Endothelial cell of umbilical vein (primary cell): ENCODE results near the gene CDK5R2. TPM values are rescaled to one million over a fixed set of nuclear protein-coding genes. Genes with fewer than 3 reads are reported as not detected.
A peak's percentile ranks its signal among the peaks of the same experiment; 100 is the strongest.

Experiments used
- BruUV-seq: library from RNA; stranded (reverse); fragments of 400-500 nt; replicated peaks from 2 replicates; lab custom pipeline; 2021; lab: Mats Ljungman, UMichigan
- CTCF ChIA-PET: fragments of 300-600, 350-600 bp; sonication (Branson Sonifier 250); formaldehyde crosslinking; loops from one replicate; lab custom pipeline; 2021; ENCODE audit warnings: antibody characterized with exemption, inconsistent platforms; lab: Charles Lee
- POLR2A ChIA-PET: fragments of 300-600, 350-600 bp; sonication (Branson Sonifier 250); formaldehyde crosslinking; loops from one replicate; lab custom pipeline; 2021; ENCODE audit warnings: antibody characterized with exemption, inconsistent platforms; lab: Charles Lee
- DNase-seq: peaks from one replicate; pipeline ENCODE4 v3.0.0-alpha.2; 2011; ENCODE audit warnings: low read depth, low spot score
- FAIRE-seq: peaks from 2 replicates; lab custom pipeline; 2011; peaks lifted over from hg19 to GRCh38; lab: Jason Lieb, UNC
- H2AFZ ChIP-seq: 2 replicates; pipeline ENCODE4 v1.6.0; 2012; ENCODE audit warnings: low read depth, low read length, control low read depth, inconsistent platforms
- H3K27ac ChIP-seq: 2 replicates; pipeline ENCODE4 v1.5.1; 2011; ENCODE audit warnings: low read depth, mild to moderate bottlenecking, control low read depth, low read length, moderate library complexity; ENCODE audit not compliant: insufficient read depth
- H3K27me3 ChIP-seq, 2 experiments: 2 replicates each; pipeline versions ENCODE4 v1.6.0 to v1.6.1; 2011; ENCODE audit warnings: low read length in 2 of 2, mixed read lengths in 1 of 2; ENCODE audit not compliant: control insufficient read depth in 2 of 2, insufficient read depth in 2 of 2
- H3K36me3 ChIP-seq, 2 experiments: 2 replicates in 1 of 2; 3 replicates in 1 of 2; pipeline ENCODE4 v1.5.1; 2011; ENCODE audit warnings: low read length in 2 of 2, mild to moderate bottlenecking in 1 of 2, moderate library complexity in 1 of 2; ENCODE audit not compliant: control insufficient read depth in 2 of 2, insufficient read depth in 2 of 2; ENCODE audit errors: extremely low read depth in 1 of 2
- H3K4me1 ChIP-seq: 3 replicates; pipeline ENCODE4 v1.5.1; 2011; ENCODE audit warnings: mild to moderate bottlenecking, low read length; ENCODE audit not compliant: control insufficient read depth, insufficient read depth; ENCODE audit errors: extremely low read depth
- H3K4me2 ChIP-seq: 2 replicates; pipeline ENCODE4 v1.6.1; 2011; ENCODE audit warnings: low read length, control low read depth, mixed read lengths; ENCODE audit not compliant: insufficient read depth
- H3K4me3 ChIP-seq, 3 experiments: fragments of 200-600 bp in 1 of 3; sonication (generic), shearing (Covaris generic) in 1 of 3; replicated peaks in 1 of 3; 2 replicates each; pipeline ENCODE4 v1.5.1; 2011 to 2016; ENCODE audit warnings: control low read depth in 3 of 3, low read length in 3 of 3, mild to moderate bottlenecking in 2 of 3, inconsistent platforms in 1 of 3, low read depth in 1 of 3, moderate library complexity in 1 of 3; ENCODE audit not compliant: insufficient read depth in 1 of 3
- H3K79me2 ChIP-seq: 2 replicates; pipeline ENCODE4 v1.6.0; 2012; ENCODE audit warnings: low read length, inconsistent platforms; ENCODE audit not compliant: control insufficient read depth, insufficient read depth
- H3K9ac ChIP-seq: replicated peaks from 2 replicates; pipeline ENCODE3; 2011; ENCODE audit warnings: low read length, control low read depth; ENCODE audit not compliant: insufficient read depth; ENCODE audit errors: extremely low read depth
- H3K9me1 ChIP-seq: replicated peaks from 3 replicates; pipeline ENCODE4 v1.6.0; 2011; ENCODE audit warnings: mild to moderate bottlenecking, low read length; ENCODE audit not compliant: control insufficient read depth, insufficient read depth; ENCODE audit errors: extremely low read depth
- H3K9me3 ChIP-seq: replicated peaks from 2 replicates; pipeline ENCODE4 v1.5.1; 2012; ENCODE audit warnings: low read length, inconsistent platforms; ENCODE audit not compliant: control insufficient read depth, insufficient read depth
- H4K20me1 ChIP-seq: replicated peaks from 2 replicates; pipeline ENCODE3; 2011; ENCODE audit warnings: mild to moderate bottlenecking, low read length; ENCODE audit not compliant: control insufficient read depth, insufficient read depth; ENCODE audit errors: extremely low read depth
- CTCF ChIP-seq, 2 donors: IDR thresholded peaks; 1 replicate in 1 of 2; 2 replicates in 1 of 2; pipeline ENCODE4 v1.5.1; 2011; ENCODE audit warnings: low read length in 2 of 2, mild to moderate bottlenecking in 2 of 2, moderate library complexity in 2 of 2, control low read depth in 1 of 2, inconsistent platforms in 1 of 2, low read depth in 1 of 2; ENCODE audit not compliant: insufficient read depth in 1 of 2; ENCODE audit errors: extremely low read depth in 1 of 2
- EZH2 ChIP-seq: IDR thresholded peaks from 2 replicates; pipeline ENCODE4 v1.6.1; 2012; ENCODE audit warnings: borderline replicate concordance, low read depth, mild to moderate bottlenecking, moderate library complexity, low read length, inconsistent platforms; ENCODE audit not compliant: severe bottlenecking
- FOS ChIP-seq: IDR thresholded peaks from 2 replicates; pipeline ENCODE4 v1.6.1; 2011; ENCODE audit warnings: mild to moderate bottlenecking, low read length, moderate library complexity, borderline replicate concordance; ENCODE audit not compliant: insufficient read depth
- GATA2 ChIP-seq: IDR thresholded peaks from 2 replicates; pipeline ENCODE4 v1.7.0; 2011; ENCODE audit warnings: low read depth, mild to moderate bottlenecking, moderate library complexity, mixed read lengths, low read length; ENCODE audit not compliant: insufficient read length, insufficient read depth
- JUN ChIP-seq: IDR thresholded peaks from 2 replicates; pipeline ENCODE4 v1.6.1; 2011; ENCODE audit warnings: borderline replicate concordance, low read depth; ENCODE audit not compliant: insufficient read length, insufficient read depth
- MAX ChIP-seq: IDR thresholded peaks from 2 replicates; pipeline ENCODE4 v1.6.1; 2011; ENCODE audit not compliant: insufficient read depth, insufficient read length
- MYC ChIP-seq: IDR thresholded peaks from one replicate; pipeline ENCODE4 v1.6.1; 2011; ENCODE audit warnings: mild to moderate bottlenecking, low read depth, low read length
- POLR2A ChIP-seq: IDR thresholded peaks from 2 replicates; pipeline ENCODE4 v1.6.1; 2012; ENCODE audit warnings: low read depth, mild to moderate bottlenecking, control low read depth, low read length
- POLR2AphosphoS5 ChIP-seq: IDR thresholded peaks from 2 replicates; pipeline ENCODE4 v1.6.1; 2012; ENCODE audit warnings: low read depth, mild to moderate bottlenecking, control low read depth, low read length, moderate library complexity; ENCODE audit not compliant: insufficient read depth
- dilution Hi-C: fragments of 300-500 bp; cut with MboI; formaldehyde crosslinking; loops from one replicate; pipeline ENCODE4 v1.15.0; 2019; ENCODE audit warnings: low sequenced_read_pairs; ENCODE audit not compliant: extremely low pct_ligation_motif_present
- intact Hi-C: fragments of 100-400 bp; cut with micrococcal nuclease; formaldehyde crosslinking; loops from one replicate; pipeline ENCODE4 v1.10.0; 2022
- polyA plus RNA-seq, 4 experiments: library from polyadenylated mRNA; depleted of rRNA in 3 of 4; stranded (reverse) in 3 of 4; unstranded in 1 of 4; fragments of >200 nt; gene quantifications; 2 replicates each; pipeline versions ENCODE4 v1.2.1 to v1.2.3, GENCODE V29; 2011 to 2012; ENCODE audit warnings: missing spikeins in 1 of 4
- total RNA-seq: library from RNA; stranded (reverse); gene quantifications from 2 replicates; pipeline ENCODE4 v1.2.3, GENCODE V29; 2021

The CDK5R2 gene
- total and polyA plus RNA-seq, 2 donors (not counting 3 experiments of a cell fraction or from before 2014, with no cell fraction given), result 0.03 TPM; not detected in 1

DNA sequence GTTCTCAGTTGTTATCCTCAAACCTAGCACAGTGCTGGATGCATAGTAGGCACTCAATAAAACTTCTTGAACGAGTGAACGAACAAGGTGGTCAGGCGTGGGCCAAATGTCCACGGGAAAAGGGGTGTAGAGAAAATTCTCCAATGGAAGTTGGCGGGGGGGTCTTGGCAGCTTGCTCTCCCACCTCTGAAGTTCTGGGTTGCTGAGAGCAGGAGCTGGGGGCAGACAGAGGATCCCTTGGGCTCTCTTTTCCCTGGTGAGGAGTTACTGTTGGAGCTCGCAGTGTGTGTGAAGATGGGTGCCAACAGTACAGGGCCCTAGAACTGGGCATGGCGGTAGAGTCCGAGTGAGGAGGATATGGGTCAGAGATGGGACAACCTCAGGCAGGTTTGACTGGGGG is 36.1 kb downstream of the CDK5R2 start:
- FAIRE-seq, result no peak
- peaks cover 5% of the 10 kb centered on the region for H3K4me1 ChIP-seq
- no TSS peak for BruUV-seq
- no peak overlapping the region for H3K27ac ChIP-seq
- ChIA-PET CTCF (interaction anchor here (0.6 to 10.4 kb wide), 20 partner anchors 8 to 588 kb away, joined by 3 to 164 read pairs (median 6); partner anchors contain the start of genes CDK5R2, FEV and IHH), POLR2A (interaction anchor here (0.6 kb wide), 1 partner anchor 146 kb away, joined by 3 read pairs; no protein-coding TSS in a partner anchor)
- peaks cover 79 to 83% of the 10 kb centered on the region in 2 experiments for H3K27me3 ChIP-seq
- H3K4me2 ChIP-seq, result no peak overlapping the region
- DNase-seq, result no peak
- no peak overlapping the region for H3K4me3 ChIP-seq
- H3K9me1 ChIP-seq, result no peaks in the 10 kb centered on the region
- no peaks in the 10 kb centered on the region for H3K79me2 ChIP-seq
- TF ChIP-seq POLR2AphosphoS5 (no peak), JUN (no peak), POLR2A (no peak), EZH2 (no peak), MAX (no peak), GATA2 (no peak)
- intact Hi-C loops (no loop called here), dilution Hi-C loops (no loop called here)
- no peaks in the 10 kb centered on the region for H3K36me3 ChIP-seq
- H2AFZ ChIP-seq, result no peak overlapping the region
- H3K9me3 ChIP-seq, result no peaks in the 10 kb centered on the region
- H3K9ac ChIP-seq, result no peak overlapping the region
- no peaks in the 10 kb centered on the region for H4K20me1 ChIP-seq

DNA sequence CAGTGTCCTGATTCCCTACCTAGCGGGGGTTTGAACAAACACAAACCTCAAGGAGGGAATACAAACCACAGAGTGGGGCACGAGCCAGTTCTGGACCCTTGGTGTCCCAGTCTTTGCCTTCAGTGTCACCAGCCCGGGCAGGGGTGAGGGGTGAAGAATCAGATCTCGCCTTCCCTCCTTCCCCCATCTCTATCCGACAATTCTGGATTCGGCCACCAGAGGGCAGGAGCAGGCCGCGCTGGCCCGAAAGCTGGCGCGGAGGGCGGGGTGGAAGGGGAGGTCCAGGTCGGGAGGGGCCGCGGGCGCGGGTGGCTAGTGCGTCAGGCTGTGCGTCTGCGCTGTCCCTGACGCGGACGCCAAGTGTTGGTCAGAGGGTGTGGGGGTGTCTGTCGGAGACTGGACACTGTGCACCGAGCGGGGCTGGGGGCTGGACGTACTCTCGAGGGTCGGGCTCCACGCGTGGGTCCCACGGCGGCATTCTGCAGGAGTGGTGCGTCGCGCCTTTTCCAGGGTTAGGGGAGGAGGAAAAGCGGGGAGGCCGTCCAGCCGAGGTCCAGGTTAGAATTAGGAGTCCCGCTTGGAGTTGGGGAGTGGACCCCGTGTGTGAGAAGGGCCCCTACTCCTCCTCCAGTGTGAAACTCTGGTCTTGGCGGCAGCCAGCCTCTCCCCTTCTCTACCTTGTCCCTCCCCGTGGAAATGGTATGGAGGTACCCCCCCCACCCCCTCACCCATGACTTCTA is 36.7 kb downstream of the CDK5R2 start:
- Histone ChIP-seq H3K27me3 (peaks cover 79 to 83% of the 10 kb centered on the region in 2 experiments), H2AFZ (peak overlapping the region; percentile 18), H3K4me1 (peaks cover 5% of the 10 kb centered on the region), H3K9me1 (no peaks in the 10 kb centered on the region), H3K9me3 (no peaks in the 10 kb centered on the region), H4K20me1 (no peaks in the 10 kb centered on the region), H3K4me2 (peak overlapping the region; percentile 20), H3K27ac (no peak overlapping the region), H3K79me2 (no peaks in the 10 kb centered on the region), H3K36me3 (no peaks in the 10 kb centered on the region), H3K4me3 (no peak overlapping the region), H3K9ac (no peak overlapping the region)
- dilution Hi-C loops, result no loop called here
- DNase-seq (peak; percentile 65), FAIRE-seq (peak; percentile 78)
- CTCF ChIA-PET, result interaction anchor here (0.5 to 10.4 kb wide), 28 partner anchors 9 to 588 kb away, joined by 3 to 164 read pairs (median 4); partner anchors contain the start of genes CDK5R2, FEV and IHH
- BruUV-seq, result no TSS peak
- TF ChIP-seq GATA2 (no peak), CTCF (IDR thresholded peaks at IDR 0.05; ENCODE audit: extremely low read depth in 1 of 2, insufficient read depth in 1 of 2, low read depth in 1 of 2, low read length in 2 of 2) (peak; percentile 73 to 94), MYC (no peak), POLR2A (no peak), EZH2 (peak; percentile 65), MAX (no peak), FOS (no peak), JUN (no peak)
- intact Hi-C loops, result no loop called here
- POLR2A ChIA-PET, result no interaction called here
